Measurements from ENCODE around the gene RNASE1. TPM values are rescaled to one million over a fixed set of nuclear protein-coding genes. Genes with fewer than 3 reads are reported as not detected.

Gene RNASE1
- total RNA-seq, 1 experiment from 2014 or later, result not detected

GRCh38 chr14:20801726-20802125, 918 bp downstream of the RNASE1 start:
- Histone ChIP-seq H3K4me3 (ENCODE audit: low read depth, low read length, poor library complexity, severe bottlenecking) (no peak overlapping the region), H3K27ac (ENCODE audit: low read depth, low read length, poor library complexity, severe bottlenecking) (no peak overlapping the region), H3K4me1 (ENCODE audit: insufficient read depth, low read length, poor library complexity, severe bottlenecking) (no peaks in the 10 kb centered on the region), H3K9me3 (ENCODE audit: low read depth, low read length, poor library complexity, severe bottlenecking) (no peaks in the 10 kb centered on the region), H3K27me3 (replicated peaks; ENCODE audit: insufficient read depth, low read depth, low read length, poor library complexity) (no peaks in the 10 kb centered on the region), H3K36me3 (ENCODE audit: insufficient read depth, low read length, poor library complexity, severe bottlenecking) (no peaks in the 10 kb centered on the region)
- DNase-seq (ENCODE audit: low spot score), result no peak
- ChIA-PET CTCF (no interaction called here), POLR2A (ENCODE audit: low non-redundant PET) (no interaction called here)
- no TSS peak for BruUV-seq (replicated peaks)
- intact Hi-C loops (cut with micrococcal nuclease; ENCODE audit: unreplicated experiment), result no loop called here
- no peak for TF ChIP-seq EZH2 (IDR thresholded peaks at IDR 0.05; ENCODE audit: borderline replicate concordance, low read depth, low read length, poor library complexity, severe bottlenecking)
- no peak for TF ChIP-seq CTCF (conservative IDR thresholded peaks at IDR 0.05; ENCODE audit: low read depth, low read length)

- Histone ChIP-seq H3K27ac (ENCODE audit: low read depth, low read length, poor library complexity, severe bottlenecking) (no peak overlapping the region), H3K4me1 (ENCODE audit: insufficient read depth, low read length, poor library complexity, severe bottlenecking) (no peaks in the 10 kb centered on the region), H3K27me3 (replicated peaks; ENCODE audit: insufficient read depth, low read depth, low read length, poor library complexity) (no peaks in the 10 kb centered on the region), H3K36me3 (ENCODE audit: insufficient read depth, low read length, poor library complexity, severe bottlenecking) (no peaks in the 10 kb centered on the region), H3K4me3 (ENCODE audit: low read depth, low read length, poor library complexity, severe bottlenecking) (no peak overlapping the region), H3K9me3 (ENCODE audit: low read depth, low read length, poor library complexity, severe bottlenecking) (no peaks in the 10 kb centered on the region)
- intact Hi-C loops (cut with micrococcal nuclease; ENCODE audit: unreplicated experiment), result no loop called here
- ChIA-PET CTCF (no interaction called here), POLR2A (ENCODE audit: low non-redundant PET) (no interaction called here)
- TF ChIP-seq CTCF (conservative IDR thresholded peaks at IDR 0.05; ENCODE audit: low read depth, low read length), result no peak
- TF ChIP-seq EZH2 (IDR thresholded peaks at IDR 0.05; ENCODE audit: borderline replicate concordance, low read depth, low read length, poor library complexity, severe bottlenecking), result no peak
- BruUV-seq (replicated peaks), result no TSS peak
- no peak for DNase-seq (ENCODE audit: low spot score)
These were observed 2.6 kb downstream of the RNASE1 start for GRCh38 chr14:20799892-20800544.

- no peaks in the 10 kb centered on the region for H3K9me3 ChIP-seq (ENCODE audit: low read depth, low read length, poor library complexity, severe bottlenecking)
- BruUV-seq (replicated peaks), result no TSS peak
- ChIA-PET POLR2A (ENCODE audit: low non-redundant PET) (interaction anchor here (0.7 kb wide), 1 partner anchor 25 kb away, joined by 3 read pairs; no protein-coding TSS in a partner anchor), CTCF (no interaction called here)
- DNase-seq (ENCODE audit: low spot score), result no peak
- no peaks in the 10 kb centered on the region for H3K36me3 ChIP-seq (ENCODE audit: insufficient read depth, low read length, poor library complexity, severe bottlenecking)
- intact Hi-C loops (cut with micrococcal nuclease; ENCODE audit: unreplicated experiment), result no loop called here
- TF ChIP-seq CTCF (conservative IDR thresholded peaks at IDR 0.05; ENCODE audit: low read depth, low read length) (no peak), EZH2 (IDR thresholded peaks at IDR 0.05; ENCODE audit: borderline replicate concordance, low read depth, low read length, poor library complexity, severe bottlenecking) (no peak)
- no peaks in the 10 kb centered on the region for H3K4me1 ChIP-seq (ENCODE audit: insufficient read depth, low read length, poor library complexity, severe bottlenecking)
- H3K27me3 ChIP-seq (replicated peaks; ENCODE audit: insufficient read depth, low read depth, low read length, poor library complexity), result no peaks in the 10 kb centered on the region
- no peak overlapping the region for H3K27ac ChIP-seq (ENCODE audit: low read depth, low read length, poor library complexity, severe bottlenecking)
- no peak overlapping the region for H3K4me3 ChIP-seq (ENCODE audit: low read depth, low read length, poor library complexity, severe bottlenecking)
These were observed 3.2 kb downstream of the RNASE1 start for GRCh38 chr14:20799456-20799891.

All from A673 (cell line).